ENCODE measurements around the gene ORM2.

The ORM2 gene

DNA sequence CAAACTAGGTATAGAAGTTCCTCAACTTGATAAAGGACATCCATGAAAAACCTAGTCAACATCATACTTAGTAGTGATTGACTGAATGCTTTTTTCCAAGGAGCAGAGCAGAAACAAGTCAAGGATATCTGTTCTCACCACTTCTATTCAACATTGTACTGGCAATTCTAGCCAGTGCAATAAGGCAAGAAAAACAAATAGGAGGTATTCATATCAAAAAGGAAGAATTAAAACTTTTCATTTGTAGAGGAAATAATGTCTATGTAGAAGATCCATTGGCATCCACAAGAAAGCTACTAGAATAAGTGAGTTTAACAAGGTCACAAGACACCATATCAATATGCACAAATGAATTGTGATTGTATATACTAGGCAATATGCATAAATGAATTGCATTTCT lies 35.0 kb upstream of the ORM2 start:
- DNase-seq (ENCODE audit: low read depth), result no peak

DNA sequence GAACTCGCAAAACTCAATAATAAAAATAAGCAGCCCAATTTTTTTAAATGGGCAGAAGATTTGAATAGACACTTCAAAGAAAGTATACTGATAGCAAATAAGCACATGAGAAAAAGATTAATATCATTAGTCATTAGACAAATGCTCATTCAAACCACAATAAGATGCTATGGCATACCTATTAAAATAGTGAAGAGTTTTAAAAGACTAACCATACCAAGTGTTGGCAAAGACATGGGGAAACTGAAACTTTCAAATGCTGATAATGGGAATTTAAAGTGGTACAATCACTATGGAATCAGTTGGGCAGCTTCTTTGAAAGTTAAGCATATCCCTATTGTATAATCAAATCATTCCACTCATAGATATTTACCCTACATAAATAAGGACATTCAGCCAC lies 33.3 kb upstream of the ORM2 start:
- no peak for DNase-seq (ENCODE audit: low read depth)

DNA sequence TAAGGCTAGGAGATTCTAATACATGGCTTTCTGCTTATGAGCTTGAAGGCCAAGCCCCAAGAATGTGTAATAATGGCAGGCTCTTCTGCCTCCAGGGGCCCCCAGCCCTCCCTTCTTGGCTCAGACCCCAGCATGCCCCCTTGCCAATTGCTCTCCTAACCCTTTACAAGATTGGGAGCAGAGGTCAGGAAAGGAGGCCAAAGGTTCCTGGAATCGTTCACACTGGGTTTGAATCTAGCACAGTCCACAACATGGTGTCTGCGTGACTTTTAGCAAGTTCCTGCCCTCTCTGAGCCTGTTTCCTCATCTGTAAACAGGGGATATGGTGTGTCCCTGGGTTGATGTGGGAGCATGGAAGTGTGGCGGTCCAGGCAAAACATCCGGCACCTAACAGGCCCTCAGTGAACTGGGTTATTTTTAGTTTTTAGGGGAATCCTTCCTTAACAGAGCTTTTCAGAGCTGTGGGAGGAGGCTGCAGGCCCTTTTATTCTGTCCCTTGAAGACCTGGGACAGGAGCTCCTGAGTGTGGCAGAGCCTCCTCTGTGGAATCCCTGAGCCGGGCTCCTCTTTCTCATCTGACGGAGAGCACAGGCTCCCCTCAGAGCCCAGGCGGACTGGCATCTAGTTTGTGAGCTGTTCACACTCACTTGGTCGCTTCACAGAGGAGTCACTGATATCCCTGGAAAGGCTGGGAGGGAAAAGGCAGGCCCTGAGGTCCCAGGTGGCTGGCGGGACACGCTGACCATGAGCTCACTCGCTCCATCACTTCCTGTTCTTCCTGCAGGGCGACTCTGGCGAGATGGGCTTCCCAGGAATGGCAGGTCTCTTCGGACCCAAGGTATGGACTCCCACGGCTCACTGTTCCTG lies 30.1 kb upstream of the ORM2 start:
- no peak for DNase-seq (ENCODE audit: low read depth)

DNA sequence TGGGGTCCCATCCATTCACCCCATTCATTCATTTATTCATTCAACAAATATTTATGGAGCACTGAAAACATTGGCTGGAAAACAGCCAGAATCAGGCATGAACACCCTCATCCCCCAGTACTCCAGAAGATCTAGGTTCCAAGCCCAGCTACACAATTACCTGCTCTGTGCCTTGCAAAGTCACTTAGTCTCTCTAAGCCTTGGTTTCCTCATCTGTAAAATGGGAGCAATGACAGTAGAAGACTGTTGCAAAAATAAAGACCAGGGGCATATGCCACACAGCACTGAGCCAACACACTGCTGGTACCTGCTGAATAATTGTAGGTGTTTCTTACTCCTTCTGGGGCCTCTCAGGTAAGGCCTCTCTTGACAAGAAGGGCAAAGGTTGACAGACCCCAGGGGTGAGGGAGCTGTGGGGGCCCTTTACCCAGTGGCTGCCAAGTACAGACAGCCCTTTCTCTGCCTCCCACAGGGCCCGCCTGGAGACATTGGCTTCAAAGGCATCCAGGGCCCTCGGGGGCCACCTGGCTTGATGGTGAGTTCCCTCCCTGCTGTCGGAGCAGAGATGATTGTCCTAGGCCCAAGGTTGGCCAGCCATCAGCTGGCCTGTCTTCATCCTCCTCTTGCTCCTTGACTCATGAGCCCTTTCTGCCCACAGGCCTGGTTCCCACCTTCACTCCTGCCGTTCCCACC lies 29.4 kb upstream of the ORM2 start:
- DNase-seq (ENCODE audit: low read depth), result no peak

DNA sequence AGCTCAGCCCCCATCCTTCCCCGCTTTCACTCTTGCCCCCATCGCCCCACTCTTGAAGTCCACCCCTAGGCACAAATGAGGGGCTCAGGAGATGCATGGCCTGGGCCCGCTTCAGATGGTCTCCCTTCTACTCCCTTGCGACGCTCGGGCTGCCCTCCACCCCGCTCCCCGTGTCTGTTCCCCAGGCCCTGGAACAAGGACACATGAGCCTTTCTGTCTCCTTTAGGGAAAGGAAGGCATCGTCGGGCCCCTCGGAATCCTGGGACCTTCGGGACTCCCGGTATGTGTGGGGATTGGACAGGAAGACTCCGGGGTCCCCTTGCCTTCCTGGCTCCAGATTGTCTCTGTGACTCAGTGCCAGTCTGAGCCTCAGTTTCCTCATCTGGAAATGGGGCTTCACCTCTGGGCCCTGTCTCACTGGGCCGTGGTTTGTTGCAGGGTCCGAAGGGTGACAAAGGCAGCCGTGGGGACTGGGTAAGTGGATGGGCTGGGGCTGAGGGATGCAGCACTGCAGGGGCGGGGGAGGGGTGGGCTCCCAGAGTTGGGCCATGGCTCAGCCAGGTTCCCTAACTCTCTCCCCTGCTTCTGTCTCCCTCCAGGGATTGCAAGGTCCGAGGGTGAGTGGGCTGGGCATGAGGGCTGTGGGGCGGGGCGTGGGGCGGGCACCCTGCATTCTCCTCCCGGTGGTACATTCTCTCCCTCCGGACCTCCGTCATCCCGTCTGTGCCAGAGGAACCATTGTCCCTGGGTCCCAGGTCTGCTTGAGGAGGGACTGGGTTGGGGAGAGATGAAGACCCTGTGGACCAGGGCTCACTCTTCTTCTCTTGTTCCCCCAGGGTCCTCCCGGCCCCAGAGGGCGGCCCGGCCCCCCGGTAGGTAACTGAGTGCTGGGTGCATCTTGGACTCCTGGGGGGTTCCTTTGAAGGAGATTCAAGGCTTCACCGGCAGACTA lies 28.5 kb upstream of the ORM2 start:
- no peak for DNase-seq (ENCODE audit: low read depth)

DNA sequence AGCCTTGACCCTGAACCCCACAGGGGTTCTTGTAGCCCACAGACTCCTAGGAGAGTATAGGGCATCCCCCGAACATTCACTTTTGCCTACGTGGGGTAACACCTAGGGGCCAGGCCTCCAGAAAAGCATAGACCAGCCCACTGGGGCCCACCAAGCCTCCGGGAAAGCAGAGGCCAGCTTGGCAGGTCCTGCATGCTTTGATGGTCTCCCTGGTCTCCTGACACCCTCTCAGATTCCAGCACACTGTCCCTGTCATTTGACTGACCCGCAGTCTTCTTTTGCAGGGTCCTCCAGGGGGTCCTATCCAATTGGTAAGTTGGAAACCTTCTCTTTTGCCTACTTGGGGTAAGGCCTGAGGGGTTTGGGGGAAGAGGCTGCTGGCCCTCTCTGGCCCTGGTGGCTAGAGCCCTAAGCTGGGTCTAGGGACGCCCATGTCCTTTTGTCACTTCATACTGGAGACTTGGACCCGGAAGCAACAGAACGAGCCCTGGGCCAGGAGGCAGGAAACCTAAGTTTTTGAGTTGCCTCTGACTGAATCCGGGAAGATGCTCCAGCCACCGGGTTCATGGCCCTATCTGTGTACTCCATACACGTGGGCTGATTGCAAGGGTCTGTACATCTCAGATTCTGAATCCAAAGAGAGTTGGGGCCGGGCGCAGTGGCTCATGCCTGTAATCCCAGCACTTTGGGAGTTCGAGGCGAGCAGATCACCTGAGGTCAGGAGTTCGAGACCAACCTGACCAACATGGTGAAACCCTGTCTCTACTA lies 27.7 kb upstream of the ORM2 start:
- DNase-seq (ENCODE audit: low read depth), result no peak

DNA sequence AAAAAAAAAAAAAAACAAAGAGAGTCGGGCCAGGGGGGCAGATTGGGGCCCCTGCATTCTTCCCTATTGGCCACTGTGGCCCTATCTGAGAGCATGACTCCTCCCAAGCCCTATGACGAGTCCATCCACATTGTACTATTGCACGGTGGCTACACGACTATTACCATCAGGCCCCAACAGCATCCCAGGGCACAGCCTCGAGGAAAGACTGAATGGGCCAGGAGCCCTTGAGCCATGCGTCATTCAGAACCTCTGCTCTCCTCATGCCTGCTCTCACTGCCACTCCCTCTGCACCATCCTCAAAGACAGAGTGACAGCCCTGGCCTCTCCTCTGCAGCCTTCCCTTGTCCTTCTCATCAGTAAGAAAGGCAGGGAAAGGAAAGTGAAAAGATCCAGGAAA lies 26.9 kb upstream of the ORM2 start:
- DNase-seq (ENCODE audit: low read depth), result no peak

DNA sequence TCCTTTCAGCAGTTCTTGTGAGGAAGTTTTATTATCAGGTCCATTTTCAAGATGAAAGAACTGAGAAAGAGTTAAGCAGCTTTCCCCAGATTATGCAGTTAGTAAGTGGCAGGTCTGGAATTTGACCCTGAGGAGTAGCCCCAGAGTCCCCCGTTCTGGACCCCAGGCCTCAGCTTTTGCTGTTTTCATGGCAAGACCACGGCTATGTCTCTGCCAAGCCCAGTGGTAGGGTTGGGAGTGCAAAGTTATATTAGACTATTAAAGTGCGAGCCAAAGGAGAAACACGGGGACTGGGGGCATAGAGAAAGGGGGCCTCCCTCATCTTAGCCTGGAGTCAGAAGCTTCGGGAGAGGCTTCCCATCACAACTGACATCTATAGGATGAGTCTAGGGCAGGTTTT lies 26.1 kb upstream of the ORM2 start:
- no peak for DNase-seq (ENCODE audit: low read depth)

DNA sequence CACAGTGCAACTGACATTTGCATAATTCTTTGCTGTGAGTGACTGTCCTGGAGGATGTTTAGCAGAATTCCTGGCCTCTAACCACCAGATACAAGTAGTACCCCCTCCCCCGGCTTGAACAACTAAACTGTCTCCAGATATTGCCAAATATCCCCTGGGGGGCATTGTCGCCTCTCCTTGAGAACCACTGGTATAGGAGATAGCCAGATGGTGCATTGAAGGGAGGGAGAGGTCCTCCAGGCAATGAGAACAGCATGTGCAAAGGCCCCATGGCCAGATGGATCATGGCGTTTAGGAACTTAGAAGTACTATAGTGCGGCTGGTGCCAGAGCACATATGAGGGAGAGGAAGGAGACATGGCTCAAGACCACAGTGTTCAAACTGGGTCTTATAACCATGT lies 25.7 kb upstream of the ORM2 start:
- no peak for DNase-seq (ENCODE audit: low read depth)

DNA sequence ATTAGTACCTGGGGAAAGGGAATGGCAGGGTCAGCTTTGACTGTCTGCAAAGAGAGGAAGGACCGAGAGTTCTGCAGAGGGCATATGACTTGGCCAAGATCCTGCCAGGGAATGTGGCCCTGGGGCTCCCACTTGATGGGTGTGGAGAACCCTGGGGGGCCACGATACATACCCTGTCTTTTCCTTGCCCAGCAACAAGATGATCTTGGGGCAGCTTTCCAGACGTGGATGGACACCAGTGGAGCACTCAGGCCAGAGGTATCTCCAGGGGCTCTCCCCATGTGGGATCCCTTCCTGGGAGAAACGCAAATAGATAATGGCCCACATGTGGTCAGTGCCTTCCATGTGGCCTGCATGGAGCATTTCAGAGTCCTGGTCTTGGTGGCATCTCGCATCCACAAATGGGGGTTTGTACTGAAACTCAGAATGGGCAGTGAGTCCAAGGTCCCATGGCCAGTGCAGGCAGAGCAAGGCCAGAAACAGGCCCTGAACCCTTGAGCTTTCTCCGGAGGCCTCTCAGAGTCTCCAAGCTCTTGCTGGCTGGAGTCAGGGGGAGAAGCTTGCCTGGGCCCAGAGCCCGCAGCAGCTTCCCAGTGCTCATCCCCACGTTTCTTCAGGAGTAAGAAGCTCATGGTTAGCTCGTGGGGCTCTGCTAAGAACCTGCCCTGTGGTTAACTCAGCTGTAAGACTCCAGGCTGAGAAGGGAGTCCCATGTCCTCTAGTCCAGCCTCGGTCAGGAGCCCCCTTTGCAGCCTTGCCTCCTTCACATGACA lies 25.1 kb upstream of the ORM2 start:
- no peak for DNase-seq (ENCODE audit: low read depth)

DNA sequence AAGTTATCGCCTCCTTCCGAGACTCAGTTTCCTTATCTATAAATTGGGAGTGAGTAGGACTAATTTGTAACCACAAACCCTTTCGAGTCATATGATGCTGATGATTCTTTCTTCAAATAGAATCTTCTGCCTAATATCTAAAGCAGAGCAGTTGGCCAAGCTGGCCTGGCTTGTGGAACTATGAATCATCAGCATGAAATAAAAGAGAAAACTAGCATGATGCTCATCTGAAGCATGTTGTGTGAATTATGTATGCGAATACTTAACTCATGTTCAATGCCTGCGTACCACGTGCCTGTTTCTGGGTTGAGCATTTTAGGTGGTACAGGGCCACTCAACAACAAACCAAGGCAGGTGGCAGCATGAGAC lies 21.8 kb upstream of the ORM2 start:
- DNase-seq (ENCODE audit: low read depth), result no peak

DNA sequence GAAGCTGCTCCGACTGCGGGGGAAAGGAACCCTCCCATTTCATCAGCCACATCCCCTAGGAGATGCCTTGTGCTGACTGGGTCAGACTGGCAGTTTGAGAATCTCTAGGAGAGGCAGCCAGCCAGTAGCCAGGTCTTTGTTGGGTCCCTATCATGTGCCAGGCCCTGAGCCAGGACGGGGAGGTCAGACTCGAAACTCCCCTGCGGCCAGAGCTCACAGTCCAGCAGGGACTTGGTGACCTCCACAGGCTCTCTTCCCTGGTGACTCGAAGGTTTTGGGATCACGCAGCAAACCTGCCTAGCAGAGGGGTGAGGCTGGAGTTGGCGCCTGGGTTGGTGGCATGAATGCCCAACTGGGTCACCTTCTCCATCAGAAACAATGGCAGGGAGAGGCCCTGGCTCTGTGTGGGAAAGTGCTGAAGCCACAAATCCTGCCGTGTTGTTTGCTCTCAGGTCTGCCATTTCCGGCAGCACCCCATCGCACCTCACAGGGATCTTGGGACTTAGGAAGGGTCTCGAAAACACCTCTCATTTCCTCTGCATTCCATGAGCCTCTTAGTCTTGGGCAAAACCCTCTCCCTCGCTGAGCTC lies 21.2 kb upstream of the ORM2 start:
- DNase-seq (ENCODE audit: low read depth), result no peak

DNA sequence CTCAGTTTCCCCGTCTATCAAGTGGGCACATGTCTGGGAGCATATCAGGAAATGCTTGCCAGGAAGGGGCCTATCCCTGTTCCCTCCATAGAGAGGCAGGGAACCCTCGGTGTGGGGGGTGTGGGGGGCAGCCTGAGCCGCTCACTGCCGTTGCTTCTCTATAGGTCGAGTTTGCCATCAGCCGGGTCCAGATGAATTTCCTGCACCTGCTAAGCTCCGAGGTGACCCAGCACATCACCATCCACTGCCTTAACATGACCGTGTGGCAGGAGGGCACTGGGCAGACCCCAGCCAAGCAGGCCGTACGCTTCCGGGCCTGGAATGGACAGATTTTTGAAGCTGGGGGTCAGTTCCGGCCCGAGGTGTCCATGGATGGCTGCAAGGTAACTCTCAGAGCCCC lies 20.6 kb upstream of the ORM2 start:
- DNase-seq (ENCODE audit: low read depth), result no peak

DNA sequence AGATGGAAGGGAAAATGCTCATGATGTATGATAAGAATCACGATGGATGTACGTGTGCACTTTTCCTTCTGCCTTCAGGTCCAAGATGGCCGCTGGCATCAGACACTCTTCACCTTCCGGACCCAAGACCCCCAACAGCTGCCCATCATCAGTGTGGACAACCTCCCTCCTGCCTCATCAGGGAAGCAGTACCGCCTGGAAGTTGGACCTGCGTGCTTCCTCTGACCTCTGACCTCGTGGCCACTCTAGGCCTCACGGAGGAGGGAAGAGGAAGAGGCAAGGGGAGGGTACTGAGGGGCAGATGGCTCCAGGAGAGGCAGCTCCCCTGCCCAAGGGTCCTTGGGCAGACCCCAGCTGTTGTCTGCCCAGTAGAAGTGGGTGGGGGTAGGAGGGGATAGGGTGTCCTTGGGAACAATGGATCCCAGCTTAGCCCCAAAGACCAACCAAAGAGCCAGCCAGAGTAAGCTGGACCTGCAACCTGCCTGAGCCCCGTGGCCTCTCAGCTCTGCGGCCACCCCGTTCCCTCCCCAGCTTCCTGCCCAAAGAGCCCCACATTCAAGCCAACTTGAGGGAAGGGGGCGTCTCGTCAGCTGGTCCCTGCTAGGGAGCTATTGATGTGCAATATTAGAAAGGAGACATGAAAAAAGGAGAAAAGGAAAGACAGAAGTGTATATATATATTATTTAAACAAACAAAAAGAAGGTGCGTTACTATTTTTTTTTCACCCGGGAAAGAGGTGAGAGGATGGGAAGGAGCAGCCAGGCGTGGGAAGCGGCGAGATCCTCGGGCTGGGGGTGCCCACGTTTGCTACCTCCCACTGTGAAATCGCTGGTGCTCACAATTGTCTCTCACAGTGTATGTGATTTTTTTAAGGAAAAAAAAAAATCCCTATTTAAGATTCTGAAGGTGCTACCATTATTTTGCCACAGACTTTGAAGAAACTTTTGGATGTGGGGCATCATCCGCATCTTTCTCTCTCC lies 18.9 kb upstream of the ORM2 start:
- no peak for DNase-seq (ENCODE audit: low read depth)

DNA sequence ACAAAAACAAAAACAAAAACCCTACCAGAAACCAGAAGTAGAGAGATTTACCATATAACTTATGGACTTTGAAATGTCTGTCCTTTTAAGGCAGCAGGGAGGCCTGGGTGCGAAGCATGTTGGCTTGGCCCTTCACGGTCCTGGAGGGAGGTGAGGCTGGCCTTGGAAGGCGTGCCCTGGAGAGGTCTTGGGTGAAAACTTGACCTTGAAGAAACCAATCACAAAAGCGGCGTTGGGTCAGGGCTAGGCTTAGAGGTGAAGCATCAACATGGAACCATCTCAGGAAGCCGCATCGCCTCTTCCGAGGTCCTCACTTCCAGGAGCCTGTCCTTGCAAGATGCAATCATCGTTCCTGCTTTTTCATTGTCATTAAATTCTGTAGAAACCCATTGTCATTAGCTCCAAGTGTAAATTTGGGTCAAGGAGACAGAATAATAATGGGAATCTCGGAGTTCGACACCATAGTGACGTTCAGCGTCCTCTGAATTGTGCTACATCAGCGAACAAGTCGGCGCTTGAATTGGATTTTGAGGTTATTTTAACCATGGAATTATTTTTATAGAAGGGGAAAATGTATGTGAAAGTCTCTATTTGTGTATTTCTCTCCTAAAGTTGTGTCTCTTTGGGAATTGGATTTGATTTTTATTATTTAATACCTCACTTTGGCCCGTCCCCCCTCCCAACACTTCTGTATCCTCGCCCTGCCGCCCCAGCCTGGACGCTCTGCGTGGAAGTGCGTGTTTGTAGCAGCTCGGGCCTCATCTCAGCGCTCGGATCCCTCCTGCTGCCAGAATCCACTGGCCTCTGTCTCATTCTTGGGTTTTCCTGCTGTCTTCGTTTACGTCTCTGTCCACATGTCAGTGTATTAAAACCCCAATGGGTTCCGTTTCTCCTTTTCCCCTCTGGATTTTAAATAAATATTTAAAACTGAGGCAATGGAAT lies 17.8 kb upstream of the ORM2 start:
- DNase-seq (ENCODE audit: low read depth), result no peak

DNA sequence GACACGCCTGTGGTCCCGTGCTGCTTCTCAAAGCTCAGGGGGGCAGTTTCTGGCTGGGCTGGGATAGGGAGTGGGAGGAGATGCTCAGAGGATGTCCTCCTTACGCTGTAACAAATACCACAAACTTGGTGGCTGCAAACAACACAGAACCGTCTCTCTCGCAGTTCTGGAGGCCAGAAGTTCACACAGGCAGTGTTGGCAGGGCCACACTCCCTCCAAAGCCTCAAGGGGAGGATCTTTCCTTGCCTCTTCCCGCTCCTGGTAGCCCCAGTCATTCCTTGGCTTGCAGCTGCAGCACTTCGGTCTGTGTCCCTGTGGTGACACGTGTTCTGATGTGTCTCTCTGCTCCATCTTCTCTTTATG lies 17.2 kb upstream of the ORM2 start:
- no peak for DNase-seq (ENCODE audit: low read depth)

DNA sequence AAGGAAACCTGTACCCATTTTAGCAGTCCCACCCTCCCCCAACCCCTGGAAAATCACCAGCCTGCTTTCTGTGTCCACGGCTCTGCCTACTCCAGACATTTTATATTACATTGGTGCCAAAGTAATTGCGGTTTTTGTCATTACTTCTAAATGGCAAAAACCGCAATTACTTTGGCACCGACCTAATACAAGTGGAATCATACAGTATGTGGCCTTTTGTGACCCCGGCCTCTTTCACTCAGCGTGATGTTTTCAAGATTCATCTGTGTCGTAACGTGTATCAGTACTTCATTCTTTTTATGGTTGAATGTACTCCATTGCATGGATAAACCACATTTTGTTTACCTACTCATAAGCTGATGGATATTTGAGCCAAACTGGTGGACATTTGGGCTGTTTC lies 16.5 kb upstream of the ORM2 start:
- DNase-seq (ENCODE audit: low read depth), result no peak

DNA sequence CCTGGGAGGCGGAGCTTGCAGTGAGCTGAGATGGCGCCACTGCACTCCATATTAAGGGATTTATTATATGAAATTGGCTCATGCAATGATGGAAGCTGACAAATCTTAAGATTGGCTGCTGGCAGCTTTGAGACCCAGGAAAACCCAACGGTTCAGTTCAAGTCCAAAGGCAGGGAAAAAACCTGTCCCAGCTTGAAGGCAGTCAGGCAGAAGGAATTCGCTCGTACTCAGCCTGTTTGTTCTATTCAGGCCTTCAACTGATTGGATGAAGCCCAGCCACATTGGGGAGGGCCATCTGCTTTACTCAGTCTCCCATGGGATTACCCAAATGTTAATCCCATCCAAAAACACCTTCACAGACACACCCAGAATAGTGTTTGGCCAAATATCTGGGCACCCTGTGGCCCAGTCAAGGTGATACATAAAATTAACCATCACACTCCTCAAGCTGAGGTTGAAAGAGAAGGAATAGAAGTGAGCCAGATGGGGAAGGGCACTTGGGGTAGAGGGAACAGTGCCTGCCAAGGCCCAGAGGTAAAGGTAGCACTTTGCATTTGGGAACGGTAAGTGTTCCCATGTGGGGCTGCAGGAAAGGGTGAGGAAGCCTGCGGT lies 15.3 kb upstream of the ORM2 start:
- no peak for DNase-seq (ENCODE audit: low read depth)
